HepG2 (cell line): ENCODE results near the gene OLAH.

Experiments used
- KDM5A ChIP-seq: fragments of 200-600 bp; sonication (generic); IDR thresholded peaks from 2 replicates; pipeline ENCODE4 v1.7.0; 2018; ENCODE audit warnings: antibody characterized with exemption, mild to moderate bottlenecking, low read length, borderline replicate concordance
- SOX6 ChIP-seq, 2 experiments: fragments of 450-650 bp in 1 of 2; sonication (generic) in 1 of 2; formaldehyde crosslinking in 1 of 2; IDR thresholded peaks; 2 replicates each; pipeline versions ENCODE4 v1.4.0 to v1.6.1; 2017 to 2020; ENCODE audit warnings: antibody characterized with exemption in 1 of 2, mild to moderate bottlenecking in 1 of 2, missing genetic modification reagents in 1 of 2
- ZKSCAN1 ChIP-seq: fragments of 150-350 bp; IDR thresholded peaks from 2 replicates; pipeline ENCODE4 v1.6.1; 2014; ENCODE audit warnings: low read length
- ZNF101 ChIP-seq: sonication (generic); formaldehyde crosslinking; IDR thresholded peaks from 2 replicates; pipeline ENCODE4 v1.4.0; 2020; ENCODE audit warnings: mild to moderate bottlenecking, low read depth, missing genetic modification reagents, borderline replicate concordance

- TF ChIP-seq KDM5A (no peak), ZKSCAN1 (no peak), SOX6 (IDR thresholded peaks at IDR 0.05) (no peak), SOX6 (CRISPR knock-in tag; IDR thresholded peaks at IDR 0.05) (no peak), ZNF101 (no peak)
Measured at GRCh38 chr10:15072358-15072757, 28.6 kb downstream of the OLAH start.
